Esophagus squamous epithelium (tissue), 5 donors: ENCODE data around the gene PPA1. TPM values are rescaled to one million over a fixed set of nuclear protein-coding genes. Genes with fewer than 3 reads are reported as not detected.

Experiments
- DNase-seq: peaks from one replicate; lab custom pipeline; 2025; lab: John Stamatoyannopoulos, UW
- H3K27ac ChIP-seq, 4 donors: fragments of 200-600 bp; sonication (generic); one replicate each; pipeline ENCODE4 v1.5.1; 2016 to 2019; ENCODE audit warnings: mild to moderate bottlenecking in 1 of 4
- H3K27me3 ChIP-seq, 4 donors: fragments of 200-600 bp; sonication (generic); 1 replicate in 3 of 4; 2 replicates in 1 of 4; pipeline versions ENCODE4 v1.5.1 to v1.6.0; 2017 to 2021; ENCODE audit warnings: antibody characterized with exemption in 1 of 4
- H3K36me3 ChIP-seq, 3 donors: fragments of 200-600 bp; sonication (generic); one replicate each; pipeline ENCODE4 v1.5.1; 2016 to 2019
- H3K4me1 ChIP-seq, 3 donors: fragments of 200-600 bp; sonication (generic); one replicate each; pipeline ENCODE4 v1.5.1; 2017 to 2019
- H3K4me3 ChIP-seq, 4 donors: fragments of 200-600 bp; sonication (generic); 1 replicate in 3 of 4; 2 replicates in 1 of 4; pipeline ENCODE4 v1.5.1; 2016 to 2019; ENCODE audit warnings: mild to moderate bottlenecking in 2 of 4, moderate library complexity in 1 of 4
- H3K9me3 ChIP-seq, 3 donors: fragments of 200-600 bp; sonication (generic); one replicate each; pipeline ENCODE4 v1.5.1; 2016 to 2019
- POLR2A ChIP-seq, 4 donors: fragments of 450-650 bp; IDR thresholded peaks; one replicate each; pipeline ENCODE4 v1.6.1; 2017; ENCODE audit warnings: antibody characterized with exemption in 4 of 4, mild to moderate bottlenecking in 4 of 4, moderate library complexity in 3 of 4
- WGBS, 2 donors: methylation state at CpG; one replicate each; pipeline ENCODE4 v1.1.5; 2018; 5-methylcytosine and 5-hydroxymethylcytosine counted together
- intact Hi-C: fragments of 100-400 bp; cut with DNase I; formaldehyde crosslinking; loops from one replicate; pipeline ENCODE4 v1.15.0; 2022
- total RNA-seq, 4 donors: library from RNA; depleted of rRNA; stranded (reverse); fragments of >200 nt; gene quantifications; one replicate each; pipeline ENCODE4 v1.1.0, GENCODE V29; 2016
- TF ChIP-seq, protein P1 (sequence below), 6 experiments: fragments of 450-650 bp in 4 of 6; fragments of 200-600 bp in 2 of 6; sonication (generic) in 2 of 6; IDR thresholded peaks; one replicate each; pipeline ENCODE4 v1.5.1; 2016 to 2019; ENCODE audit warnings: antibody characterized with exemption in 6 of 6, mild to moderate bottlenecking in 4 of 6, moderate library complexity in 4 of 6
- donor health status: DM: yes; HTN: yes; CAD: no.

Gene PPA1
- total RNA-seq, 4 donors from 2014 or later = 129 to 210 (median 157) TPM

DNA sequence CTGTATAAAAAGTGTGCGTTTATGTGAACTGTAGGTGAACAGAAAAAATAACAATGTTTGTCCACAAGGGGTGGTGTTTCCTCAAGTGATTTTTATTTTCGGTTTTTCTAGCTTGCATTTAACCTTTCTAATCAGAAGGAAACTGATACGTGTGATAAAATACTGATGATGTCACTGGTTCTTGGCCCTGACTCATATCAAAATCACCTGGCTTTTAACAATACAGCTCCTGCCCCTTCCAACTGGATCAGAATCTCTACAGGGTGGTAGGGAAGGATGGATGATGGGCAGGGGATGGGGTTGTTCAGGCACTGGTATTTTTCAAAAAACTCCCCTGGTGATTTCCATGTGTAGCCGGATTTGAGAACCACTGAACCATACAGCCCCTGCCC is 39.7 kb upstream of the PPA1 start:
- TF ChIP-seq POLR2A (IDR thresholded peaks at IDR 0.05) = no peak
- TF ChIP-seq, protein P1, sequence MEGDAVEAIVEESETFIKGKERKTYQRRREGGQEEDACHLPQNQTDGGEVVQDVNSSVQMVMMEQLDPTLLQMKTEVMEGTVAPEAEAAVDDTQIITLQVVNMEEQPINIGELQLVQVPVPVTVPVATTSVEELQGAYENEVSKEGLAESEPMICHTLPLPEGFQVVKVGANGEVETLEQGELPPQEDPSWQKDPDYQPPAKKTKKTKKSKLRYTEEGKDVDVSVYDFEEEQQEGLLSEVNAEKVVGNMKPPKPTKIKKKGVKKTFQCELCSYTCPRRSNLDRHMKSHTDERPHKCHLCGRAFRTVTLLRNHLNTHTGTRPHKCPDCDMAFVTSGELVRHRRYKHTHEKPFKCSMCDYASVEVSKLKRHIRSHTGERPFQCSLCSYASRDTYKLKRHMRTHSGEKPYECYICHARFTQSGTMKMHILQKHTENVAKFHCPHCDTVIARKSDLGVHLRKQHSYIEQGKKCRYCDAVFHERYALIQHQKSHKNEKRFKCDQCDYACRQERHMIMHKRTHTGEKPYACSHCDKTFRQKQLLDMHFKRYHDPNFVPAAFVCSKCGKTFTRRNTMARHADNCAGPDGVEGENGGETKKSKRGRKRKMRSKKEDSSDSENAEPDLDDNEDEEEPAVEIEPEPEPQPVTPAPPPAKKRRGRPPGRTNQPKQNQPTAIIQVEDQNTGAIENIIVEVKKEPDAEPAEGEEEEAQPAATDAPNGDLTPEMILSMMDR (IDR thresholded peaks at IDR 0.05) = peak in 5 of 6 experiments; percentile 43 to 60 (median 50)
- Histone ChIP-seq H3K27ac (peak overlapping the region in 1 of 4 donors; percentile 4), H3K4me1 (peaks cover 0 to 11% (median 0%) of the 10 kb centered on the region in 3 donors)

DNA sequence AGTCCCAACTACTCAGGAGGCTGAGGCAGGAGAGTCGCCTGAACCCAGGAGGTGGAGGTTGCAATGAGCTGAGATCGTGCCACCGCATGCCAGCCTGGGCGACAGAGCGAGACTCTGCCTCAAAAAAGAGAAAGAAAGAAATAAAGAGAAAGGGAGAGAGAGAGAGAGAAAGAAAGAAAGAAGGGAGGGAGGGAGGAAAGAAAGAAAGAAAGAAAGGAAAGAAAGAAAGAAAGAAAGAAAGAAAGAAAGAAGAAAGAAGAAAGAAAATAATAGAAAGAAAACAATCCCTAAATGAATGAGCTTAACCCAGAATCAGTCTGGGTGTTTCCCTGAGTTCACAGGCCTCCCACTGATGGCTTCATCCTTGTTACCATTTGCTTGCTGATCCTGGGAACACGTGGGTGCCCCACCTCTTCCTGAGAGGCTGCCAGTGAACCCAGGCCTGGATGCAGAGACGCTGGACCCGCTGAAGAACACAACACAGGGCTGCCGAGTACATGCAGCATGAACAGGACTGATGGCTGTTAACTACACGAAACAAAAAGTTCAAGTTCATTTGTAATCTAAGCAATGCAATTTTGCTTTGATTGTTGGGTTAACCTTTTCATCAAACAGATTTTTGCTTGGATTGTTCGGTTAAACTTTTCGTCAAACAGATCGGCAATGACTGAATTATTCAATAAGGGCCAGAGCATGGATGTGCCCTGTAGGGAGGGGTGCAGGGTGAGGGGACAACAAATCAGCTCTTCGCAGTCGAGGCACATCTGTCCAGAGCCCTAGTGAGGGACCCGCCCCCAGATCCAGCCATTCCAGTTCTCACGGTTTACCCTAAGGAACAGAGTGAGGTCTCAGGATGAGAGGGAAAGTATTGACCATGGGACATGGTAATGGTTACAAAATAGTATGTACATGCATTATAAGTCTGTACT is 39.0 kb upstream of the PPA1 start:
- H3K27ac ChIP-seq = peak overlapping the region in 2 of 4 donors; percentile 4 to 5
- no peaks in the 10 kb centered on the region for H3K9me3 ChIP-seq
- H3K4me1 ChIP-seq = peaks cover 0 to 16% (median 0%) of the 10 kb centered on the region in 3 donors
- whole genome bisulfite sequencing, 2 donors = 71 to 72% methylated on average over 13 to 17 of the region's 17 CpGs
- H3K4me3 ChIP-seq = no peak overlapping the region
- H3K27me3 ChIP-seq = no peaks in the 10 kb centered on the region
- TF ChIP-seq, protein P1 (IDR thresholded peaks at IDR 0.05) = no peak
- no peak for TF ChIP-seq POLR2A (IDR thresholded peaks at IDR 0.05)
- intact Hi-C loops = no loop called here
- no peak for DNase-seq
- H3K36me3 ChIP-seq = no peaks in the 10 kb centered on the region

More for the DNA sequence above, 39.7 kb upstream of the PPA1 start:
- intact Hi-C loops = no loop called here
- H3K36me3 ChIP-seq = no peaks in the 10 kb centered on the region
- WGBS, 2 donors = 7 to 14% methylated on average over 4 of the region's 4 CpGs
- H3K9me3 ChIP-seq = no peaks in the 10 kb centered on the region
- no peak overlapping the region for H3K4me3 ChIP-seq
- no peaks in the 10 kb centered on the region for H3K27me3 ChIP-seq
- DNase-seq = no peak

DNA sequence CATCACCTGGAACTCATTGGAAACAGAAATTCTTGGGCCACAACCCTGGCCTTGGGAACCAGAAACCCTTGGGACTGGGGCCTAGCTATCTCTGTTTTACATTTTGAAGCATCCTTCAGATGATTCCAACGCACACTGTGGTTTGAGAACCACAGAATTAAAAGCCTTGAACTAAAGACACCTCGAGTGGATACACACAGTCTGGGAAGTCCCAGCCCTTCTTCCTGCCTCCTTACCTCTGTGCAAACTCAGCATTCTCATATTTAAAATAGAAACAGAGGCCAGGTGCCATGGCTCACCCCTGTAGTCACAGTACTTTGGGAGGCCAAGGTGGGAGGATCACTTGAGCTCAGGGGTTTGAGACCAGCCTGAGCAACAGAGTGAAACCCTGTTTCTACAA is 37.7 kb upstream of the PPA1 start:
- intact Hi-C loops = no loop called here
- TF ChIP-seq POLR2A (IDR thresholded peaks at IDR 0.05) = no peak
- TF ChIP-seq, protein P1 (IDR thresholded peaks at IDR 0.05) = no peak
- Histone ChIP-seq H3K4me1 (peaks cover 0 to 22% (median 0%) of the 10 kb centered on the region in 3 donors), H3K27me3 (no peaks in the 10 kb centered on the region), H3K27ac (no peak overlapping the region), H3K4me3 (no peak overlapping the region), H3K36me3 (no peaks in the 10 kb centered on the region), H3K9me3 (no peaks in the 10 kb centered on the region)
- DNase-seq = no peak
- 40 to 63% methylated on average over 1 to 2 of the region's 2 CpGs for WGBS, 2 donors

DNA sequence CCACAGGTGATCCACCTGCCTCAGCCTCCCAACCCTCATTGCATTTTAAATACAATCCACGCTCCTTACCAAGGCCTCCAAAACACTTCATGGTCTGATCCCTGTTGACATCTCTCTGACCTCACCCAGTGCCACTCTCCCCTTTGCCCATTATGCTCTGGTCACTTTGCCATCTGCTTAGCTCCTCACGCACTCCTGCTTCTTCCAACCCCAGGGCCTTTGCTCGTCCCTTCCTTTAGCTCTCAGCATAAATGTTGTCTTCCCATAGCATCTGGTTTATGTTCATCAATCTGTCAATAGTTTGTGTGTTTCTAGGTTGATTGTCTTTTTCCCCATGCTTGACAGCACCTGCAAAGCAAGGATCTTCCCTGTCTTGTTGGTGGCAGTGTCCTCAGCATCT is 36.5 kb upstream of the PPA1 start:
- WGBS, 2 donors = 91 to 93% methylated on average over 3 of the region's 3 CpGs
- intact Hi-C loops = no loop called here
- Histone ChIP-seq H3K4me3 (no peak overlapping the region), H3K27me3 (peaks cover 0 to 3% (median 0%) of the 10 kb centered on the region in 4 donors), H3K9me3 (no peaks in the 10 kb centered on the region), H3K27ac (no peak overlapping the region), H3K4me1 (peaks cover 0 to 22% (median 0%) of the 10 kb centered on the region in 3 donors), H3K36me3 (no peaks in the 10 kb centered on the region)
- no peak for DNase-seq
- TF ChIP-seq POLR2A (IDR thresholded peaks at IDR 0.05) = no peak
- TF ChIP-seq, protein P1 (IDR thresholded peaks at IDR 0.05) = no peak

DNA sequence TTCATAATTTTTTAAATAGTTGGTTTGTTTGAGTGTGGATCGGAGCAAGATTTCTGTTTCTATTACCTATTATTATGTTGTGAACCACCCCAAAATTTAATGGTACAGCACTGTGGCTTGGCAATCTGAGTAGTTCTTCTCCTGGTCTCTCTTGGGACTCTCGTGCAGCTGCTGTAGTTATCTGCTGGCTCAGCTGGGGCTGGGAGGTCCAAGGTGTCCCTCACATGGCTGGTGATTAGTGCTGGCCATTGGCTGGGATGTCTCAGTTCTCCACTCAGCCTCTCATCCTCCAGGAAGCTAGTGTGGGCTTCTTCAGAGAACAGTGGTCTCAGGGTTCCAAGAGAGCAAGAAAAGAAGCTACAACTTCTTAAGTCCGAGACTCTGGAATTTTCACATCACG is 35.1 kb upstream of the PPA1 start:
- H3K27ac ChIP-seq = no peak overlapping the region
- no peak for DNase-seq
- no peaks in the 10 kb centered on the region for H3K36me3 ChIP-seq
- intact Hi-C loops = no loop called here
- WGBS, 2 donors = 88 to 89% methylated on average over 3 to 4 of the region's 4 CpGs
- H3K4me1 ChIP-seq = peaks cover 0 to 22% (median 0%) of the 10 kb centered on the region in 3 donors
- TF ChIP-seq POLR2A (IDR thresholded peaks at IDR 0.05) = no peak
- TF ChIP-seq, protein P1 (IDR thresholded peaks at IDR 0.05) = no peak
- H3K9me3 ChIP-seq = no peaks in the 10 kb centered on the region
- no peak overlapping the region for H3K4me3 ChIP-seq
- H3K27me3 ChIP-seq = peaks cover 0 to 5% (median 0%) of the 10 kb centered on the region in 4 donors
